HG02885 (cell line): ENCODE measurements around the gene CHCHD1.
"Not testable (repeated sequence)": the region's sequence is repeated elsewhere in the genome, so short reads cannot be mapped to it uniquely, and the experiment has no call there.

ENCODE experiments used
- ATAC-seq: cut with Tn5 transposase; IDR thresholded peaks from one replicate; pipeline ENCODE4 v1.9.1; 2021; ENCODE audit warnings: mild to moderate bottlenecking; ENCODE audit not compliant: unreplicated experiment, poor library complexity

Gene CHCHD1

DNA sequence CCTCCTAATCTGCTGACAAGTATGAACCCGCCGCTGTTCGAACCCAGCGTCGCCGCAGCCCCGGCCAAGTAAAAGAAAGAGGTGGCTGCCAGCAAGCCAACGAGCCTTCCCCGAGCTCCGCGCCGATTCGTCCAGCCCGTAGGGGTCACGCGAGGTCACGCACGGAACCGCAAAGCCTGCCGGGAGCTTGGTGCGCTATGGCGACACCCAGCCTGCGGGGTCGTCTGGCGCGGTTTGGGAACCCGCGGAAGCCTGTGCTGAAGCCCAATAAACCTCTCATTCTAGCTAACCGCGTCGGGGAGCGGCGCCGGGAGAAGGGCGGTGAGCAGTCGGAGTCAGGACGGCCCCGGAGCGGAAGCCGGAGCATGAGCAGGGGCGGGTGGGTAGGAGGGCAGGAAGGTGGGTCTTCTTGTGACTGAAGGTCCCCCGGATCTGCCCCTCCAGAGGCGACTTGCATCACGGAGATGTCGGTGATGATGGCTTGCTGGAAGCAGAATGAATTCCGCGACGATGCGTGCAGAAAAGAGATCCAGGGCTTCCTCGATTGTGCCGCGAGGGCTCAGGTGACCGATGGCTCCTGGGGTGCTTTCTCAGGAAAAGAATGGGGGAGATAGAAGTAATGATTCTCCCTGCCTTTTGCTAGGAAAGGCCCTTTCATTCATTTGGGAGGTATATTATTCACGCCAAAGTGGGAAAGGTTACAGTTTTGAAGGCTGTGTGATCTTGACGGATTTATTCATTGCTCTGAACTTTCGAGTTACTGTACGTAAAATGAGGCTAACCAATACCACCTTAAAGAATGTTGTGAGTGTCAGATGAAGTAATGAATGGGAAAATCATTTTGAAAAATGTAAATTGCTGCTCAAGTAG lies at the start of gene CHCHD1:
CHCHD1 (plus strand) TSS at position 170 of the 870 bp plus-strand sequence; CDS start at position 198, 28 bp downstream.
- peak; percentile 68 for ATAC-seq

DNA sequence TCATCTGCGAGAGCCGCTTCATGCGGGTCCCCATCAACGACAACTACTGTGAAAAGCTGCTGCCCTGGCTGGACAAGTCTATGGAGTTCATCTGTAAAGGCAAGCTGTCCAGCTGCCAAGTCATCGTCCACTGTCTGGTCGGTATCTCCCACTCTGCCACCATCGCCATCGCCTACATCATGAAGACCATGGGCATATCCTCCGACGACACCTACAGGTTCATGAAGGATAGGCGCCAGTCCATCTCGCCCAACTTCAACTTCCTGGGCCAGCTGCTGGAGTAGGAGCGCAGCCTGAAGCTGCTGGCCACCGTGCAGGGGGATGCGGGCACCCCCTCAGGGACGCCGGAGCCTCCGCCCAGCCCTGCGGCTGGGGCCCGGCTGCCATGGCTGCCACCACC lies 49.4 kb upstream of the CHCHD1 start:
- no peak for ATAC-seq

DNA sequence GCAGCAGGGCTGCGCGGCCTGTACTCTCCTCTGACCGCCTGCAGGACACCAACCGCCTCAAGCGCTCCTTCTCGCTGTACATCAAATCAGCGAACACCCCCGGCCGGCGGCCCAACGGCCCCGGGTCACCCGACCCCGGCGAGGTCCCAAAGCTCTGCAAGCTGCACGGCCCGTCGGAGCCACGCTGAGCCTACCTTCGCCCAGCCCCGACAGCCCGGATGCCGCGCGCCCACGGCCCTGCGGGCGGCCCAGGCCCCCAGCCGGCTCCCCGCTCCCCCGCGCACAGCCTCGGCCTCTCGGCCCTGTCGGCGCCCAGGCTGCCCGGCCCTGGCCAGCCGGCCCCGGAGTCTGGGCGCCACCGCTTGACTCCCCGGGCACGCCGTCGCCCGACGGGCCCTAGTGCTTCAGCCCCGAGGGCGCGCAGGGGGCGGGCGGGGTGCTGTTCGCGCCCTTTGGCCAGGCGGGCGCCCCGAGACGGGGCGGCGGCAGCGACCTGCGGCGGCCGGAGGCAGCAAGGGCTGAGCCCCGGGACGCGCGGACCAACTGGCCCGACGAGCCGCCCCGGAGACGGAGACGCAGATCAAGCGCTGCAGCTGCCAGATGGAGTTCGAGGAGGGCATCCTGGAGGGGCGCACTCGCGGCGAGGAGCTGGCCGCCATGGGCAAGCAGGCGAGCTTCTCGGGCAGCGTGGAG lies 48.8 kb upstream of the CHCHD1 start:
- ATAC-seq: no peak

- ATAC-seq: no peak
These were observed 47.7 kb upstream of the CHCHD1 start for GRCh38 chr10:73734028-73734720.

GRCh38 chr10:73734796-73735305 lies 47.0 kb upstream of the CHCHD1 start:
- no peak for ATAC-seq

- not testable (repeated sequence) for ATAC-seq
These were observed 41.2 kb upstream of the CHCHD1 start for GRCh38 chr10:73740501-73741254.

DNA sequence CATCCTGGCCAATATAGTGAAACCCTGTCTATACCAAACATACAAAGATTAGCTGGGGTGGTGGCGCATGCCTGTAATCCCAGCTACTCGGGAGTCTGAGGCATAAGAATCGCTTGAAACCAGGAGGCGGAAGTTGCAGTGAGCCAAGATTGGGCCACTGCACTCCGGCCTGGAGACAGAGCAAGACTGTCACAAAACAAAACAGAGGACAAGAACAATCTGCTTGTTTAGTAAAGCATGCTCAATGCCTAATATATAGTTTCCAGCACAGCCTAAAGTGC lies 39.5 kb upstream of the CHCHD1 start:
- ATAC-seq: no peak

DNA sequence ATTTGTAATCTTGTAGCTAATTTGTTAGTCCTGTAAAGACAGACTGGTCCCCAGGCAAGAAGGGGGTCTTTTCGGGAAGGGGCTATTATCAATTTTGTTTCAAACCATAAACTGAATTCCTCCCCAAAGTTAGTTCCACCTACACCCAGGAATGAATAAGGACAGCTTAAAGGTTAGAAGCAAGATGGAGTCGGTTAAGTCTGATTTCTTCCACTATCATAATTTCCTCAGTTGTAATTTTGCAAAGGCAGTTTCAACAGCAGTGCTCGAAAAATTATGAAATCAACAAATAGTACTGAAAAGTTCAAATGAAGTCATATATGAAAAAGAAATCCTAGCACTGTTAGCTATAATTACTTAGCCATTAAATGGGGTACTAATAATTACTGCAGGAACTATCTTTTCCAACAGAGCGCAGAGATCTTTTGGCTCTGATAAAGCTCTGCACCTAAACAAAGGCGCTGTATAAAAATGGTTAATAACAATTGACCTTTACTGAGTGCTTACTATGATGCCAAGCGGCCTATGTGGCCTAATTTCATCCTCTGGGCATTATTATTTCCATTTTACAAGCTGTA lies 38.4 kb upstream of the CHCHD1 start:
- ATAC-seq: no peak

DNA sequence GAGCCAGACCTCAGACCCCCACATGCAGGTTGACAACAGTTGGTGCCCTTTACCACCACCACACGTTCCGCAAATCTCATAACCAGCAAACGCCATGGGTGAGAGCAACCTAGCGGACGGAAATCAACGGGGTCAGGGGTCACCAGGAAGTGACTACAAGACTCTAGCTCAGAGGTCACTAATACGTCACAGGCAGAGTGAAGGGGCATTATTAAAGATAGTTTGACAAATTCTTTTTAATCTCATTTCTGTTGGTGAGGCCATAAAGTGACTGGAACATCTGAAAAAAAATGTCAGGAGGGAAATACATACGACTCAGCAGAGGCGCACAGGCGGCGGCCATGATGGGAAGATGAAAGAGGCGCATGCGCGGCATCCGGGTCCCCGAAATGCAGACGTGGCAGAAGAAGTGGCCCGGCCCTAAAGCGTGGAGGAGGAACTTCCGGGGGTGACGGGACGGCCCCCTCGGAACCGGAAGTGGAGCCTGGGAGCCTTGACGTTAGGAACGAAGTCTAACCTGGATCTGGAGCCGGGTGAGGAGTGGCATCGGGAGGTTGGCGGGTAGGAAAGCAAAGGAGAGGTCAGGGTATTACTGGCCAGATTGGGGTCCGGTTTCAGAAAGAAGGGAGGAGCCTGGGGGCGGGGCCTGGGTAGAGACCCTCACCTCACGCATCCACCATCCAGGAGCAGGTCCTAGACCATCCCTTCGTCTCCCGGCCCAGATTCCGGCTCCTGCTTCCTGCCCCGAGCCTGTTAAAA lies 37.8 kb upstream of the CHCHD1 start, which contains the start of gene SEC24C:
SEC24C (plus strand) TSS at position 468 of the 759 bp plus-strand sequence. CDS start 2,461 bp downstream, outside the sequence.
- ATAC-seq: peak; percentile 93

GRCh38 chr10:73744664-73744975 lies 37.2 kb upstream of the CHCHD1 start:
- peak; percentile 24 for ATAC-seq

DNA sequence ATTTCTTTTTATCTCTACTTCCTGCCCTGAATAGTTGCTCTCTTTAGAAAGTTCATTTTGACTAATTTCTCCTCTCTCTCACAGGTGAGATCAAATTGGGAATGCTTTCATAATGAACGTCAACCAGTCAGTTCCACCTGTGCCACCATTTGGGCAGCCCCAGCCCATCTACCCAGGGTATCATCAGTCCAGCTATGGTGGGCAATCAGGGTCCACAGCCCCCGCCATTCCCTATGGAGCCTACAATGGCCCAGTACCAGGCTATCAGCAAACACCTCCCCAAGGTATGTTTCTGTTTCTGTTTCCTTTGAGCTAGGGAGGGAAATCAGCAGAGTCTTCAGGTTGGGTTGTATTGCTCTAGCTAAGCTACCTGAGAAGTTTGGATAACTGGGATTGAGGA lies 35.1 kb upstream of the CHCHD1 start:
- no peak for ATAC-seq

- ATAC-seq: no peak
These were observed 31.0 kb upstream of the CHCHD1 start for GRCh38 chr10:73750819-73751218.

DNA sequence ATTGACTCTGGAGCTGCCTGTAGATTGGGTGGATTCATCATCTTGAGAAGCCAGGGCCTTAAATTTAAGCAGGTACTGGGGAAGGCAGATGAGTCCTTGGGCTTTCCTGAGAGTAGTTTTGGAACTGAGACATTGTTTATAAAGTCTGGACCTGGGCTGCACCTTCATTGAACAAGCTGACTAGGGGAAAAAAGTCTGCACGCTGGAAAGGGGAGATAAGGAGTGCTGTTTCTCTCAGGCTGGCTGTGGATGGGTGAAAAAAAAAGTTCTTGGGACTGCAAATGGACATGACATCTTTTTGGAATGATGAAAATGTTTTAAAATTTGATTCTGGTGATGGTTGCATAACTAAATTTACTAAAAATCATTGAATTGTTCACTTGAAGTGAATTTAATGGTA lies 25.7 kb upstream of the CHCHD1 start:
- no peak for ATAC-seq

GRCh38 chr10:73758704-73759511 lies 22.9 kb upstream of the CHCHD1 start:
- peak; percentile 10 for ATAC-seq

DNA sequence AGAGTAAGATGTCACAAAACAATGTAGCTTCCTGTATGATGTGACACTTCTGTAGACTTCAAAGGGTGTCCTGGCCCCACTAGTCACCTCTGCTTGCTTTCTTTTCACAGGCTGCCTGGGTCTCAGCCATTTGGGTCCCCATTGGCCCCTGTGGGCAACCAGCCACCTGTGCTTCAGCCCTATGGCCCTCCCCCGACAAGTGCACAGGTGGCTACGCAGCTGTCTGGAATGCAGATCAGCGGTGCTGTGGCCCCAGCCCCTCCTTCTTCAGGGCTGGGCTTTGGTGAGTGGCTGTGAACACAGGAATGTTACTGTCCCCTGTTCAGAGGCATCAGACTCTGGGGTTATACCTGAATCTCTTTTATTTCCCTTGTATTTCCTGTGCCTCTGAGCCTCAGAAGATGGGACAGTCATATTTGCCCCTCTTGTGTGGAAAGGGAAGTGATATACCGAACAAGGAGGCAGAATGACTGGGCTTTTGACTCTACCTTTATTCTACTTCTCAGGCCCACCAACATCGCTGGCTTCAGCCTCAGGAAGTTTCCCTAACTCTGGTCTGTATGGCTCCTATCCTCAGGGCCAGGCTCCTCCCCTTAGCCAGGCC lies 22.2 kb upstream of the CHCHD1 start:
- peak; percentile 54 for ATAC-seq

GRCh38 chr10:73761781-73762180 lies 20.1 kb upstream of the CHCHD1 start:
- no peak for ATAC-seq

DNA sequence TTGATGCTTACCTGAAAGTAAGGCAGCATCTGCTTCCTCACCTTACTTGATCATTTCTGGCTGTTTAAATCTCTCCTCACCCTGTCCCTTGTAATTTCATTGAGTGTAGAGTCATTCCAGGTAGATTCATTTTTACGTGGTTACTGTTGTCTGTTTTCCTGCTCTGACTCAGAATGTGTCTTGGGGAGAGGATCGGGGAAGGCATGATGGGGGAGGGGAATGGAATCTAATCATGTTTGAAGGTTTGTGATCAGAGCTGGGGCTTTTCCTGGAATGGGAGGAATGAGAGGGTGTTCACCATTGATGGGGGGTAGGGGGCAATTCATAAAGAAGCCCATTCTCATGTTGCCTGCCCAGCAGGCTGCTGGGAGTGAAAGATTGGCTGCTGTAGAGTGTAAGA lies 18.9 kb upstream of the CHCHD1 start:
- no peak for ATAC-seq

DNA sequence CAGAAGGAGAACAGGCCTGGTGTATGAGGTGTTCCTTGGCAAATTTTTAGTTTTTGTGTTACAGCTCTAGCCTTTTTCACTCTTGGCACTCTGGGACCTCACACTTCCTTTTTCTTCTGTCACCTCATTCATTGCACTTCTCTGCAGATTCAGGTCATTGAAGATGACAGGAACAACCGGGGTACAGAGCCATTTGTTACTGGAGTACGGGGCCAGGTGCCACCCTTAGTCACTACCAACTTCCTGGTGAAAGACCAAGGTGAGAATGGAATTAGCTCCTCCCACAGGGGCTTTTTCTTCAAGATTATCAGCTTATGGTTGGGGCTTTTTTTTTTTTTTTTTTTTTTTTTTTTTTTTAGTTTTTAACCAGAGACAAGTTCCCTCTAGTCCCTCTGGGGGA lies 18.5 kb upstream of the CHCHD1 start:
- ATAC-seq: no peak
